H1 (cell line): ENCODE data around the gene NTRK2.

ENCODE experiments used
- CHD1 ChIP-seq: IDR thresholded peaks from 2 replicates; pipeline ENCODE4 v1.6.1; 2012; ENCODE audit warnings: low read depth, low read length, improper control_type of control experiment
- CHD2 ChIP-seq: IDR thresholded peaks from 2 replicates; pipeline ENCODE4 v1.6.1; 2012; ENCODE audit warnings: low read length, improper control_type of control experiment
- CTCF ChIP-seq, 3 experiments: IDR thresholded peaks; 1 replicate in 2 of 3; 2 replicates in 1 of 3; pipeline versions ENCODE4 v1.5.1 to v1.6.1; 2011; ENCODE audit warnings: low read length in 3 of 3, mild to moderate bottlenecking in 3 of 3, inconsistent platforms in 2 of 3, low read depth in 1 of 3, moderate library complexity in 1 of 3; ENCODE audit not compliant: insufficient read depth in 1 of 3; ENCODE audit errors: control extremely low read depth in 1 of 3
- E2F6 ChIP-seq: IDR thresholded peaks from 2 replicates; pipeline ENCODE4 v1.6.1; 2012; ENCODE audit warnings: inconsistent platforms
- POLR2A ChIP-seq, 2 experiments: IDR thresholded peaks; 1 replicate in 1 of 2; 2 replicates in 1 of 2; pipeline ENCODE4 v1.6.1; 2011; ENCODE audit warnings: low read depth in 2 of 2, low read length in 2 of 2, mild to moderate bottlenecking in 2 of 2; ENCODE audit errors: control extremely low read depth in 1 of 2
- RAD21 ChIP-seq, 2 experiments: IDR thresholded peaks in 1 of 2; conservative IDR thresholded peaks in 1 of 2; 2 replicates each; pipeline ENCODE4 v1.6.1; 2011; ENCODE audit warnings: low read depth in 2 of 2, low read length in 2 of 2, improper control_type of control experiment in 1 of 2, inconsistent platforms in 1 of 2, mild to moderate bottlenecking in 1 of 2, moderate library complexity in 1 of 2
- TAF7 ChIP-seq: optimal IDR thresholded peaks from 2 replicates; pipeline ENCODE3; 2011; ENCODE audit warnings: low read depth, mild to moderate bottlenecking, inconsistent platforms, low read length, moderate library complexity, borderline replicate concordance

- TF ChIP-seq CTCF (IDR thresholded peaks at IDR 0.05; ENCODE audit: control extremely low read depth in 1 of 3, insufficient read depth in 1 of 3, low read depth in 1 of 3, low read length in 3 of 3), result no peak
- TF ChIP-seq POLR2A (IDR thresholded peaks at IDR 0.05; ENCODE audit: control extremely low read depth in 1 of 2, low read depth in 2 of 2, low read length in 2 of 2), result no peak
- no peak for TF ChIP-seq E2F6
- TF ChIP-seq CHD1, result no peak
- no peak for TF ChIP-seq RAD21 (IDR thresholded peaks at IDR 0.05 in 1 of 2, conservative IDR thresholded peaks at IDR 0.05 in 1 of 2; ENCODE audit: low read depth in 2 of 2, low read length in 2 of 2)
- no peak for TF ChIP-seq TAF7
- no peak for TF ChIP-seq CHD2
Measured at GRCh38 chr9:84860249-84861115, 191.0 kb downstream of the NTRK2 start.
